HG03025 (cell line): Measurements from ENCODE around the gene LTB.
A peak's percentile ranks its signal among the peaks of the same experiment; 100 is the strongest.

Source experiments
- ATAC-seq: cut with Tn5 transposase; IDR thresholded peaks from one replicate; pipeline ENCODE4 v1.9.1; 2021; ENCODE audit warnings: mild to moderate bottlenecking, moderate library complexity; ENCODE audit not compliant: unreplicated experiment, low FRiP score

Gene LTB

GRCh38 chr6:31582230-31582643, at the start of gene LTB:
TSS of gene LTB (minus strand) at chr6:31582424. CDS start at chr6:31582417, 7 bp downstream.
- no peak for ATAC-seq

- ATAC-seq = no peak
These were observed 49.6 kb upstream of the LTB start for GRCh38 chr6:31631681-31632278.

- no peak for ATAC-seq
These were observed 49.0 kb upstream of the LTB start for GRCh38 chr6:31631209-31631608.

GRCh38 chr6:31630177-31630934, 48.1 kb upstream of the LTB start:
- no peak for ATAC-seq

- ATAC-seq = no peak
These were observed 46.8 kb upstream of the LTB start for GRCh38 chr6:31629014-31629413.

GRCh38 chr6:31627690-31628287, 45.6 kb upstream of the LTB start:
- ATAC-seq = no peak

GRCh38 chr6:31626952-31627351, 44.7 kb upstream of the LTB start:
- no peak for ATAC-seq

GRCh38 chr6:31624070-31624469, 41.8 kb upstream of the LTB start:
- ATAC-seq = no peak

GRCh38 chr6:31622684-31623091, 40.5 kb upstream of the LTB start:
- ATAC-seq = no peak

- ATAC-seq = no peak
These were observed 39.8 kb upstream of the LTB start for GRCh38 chr6:31621991-31622390.

GRCh38 chr6:31621320-31621939, 39.2 kb upstream of the LTB start:
- no peak for ATAC-seq

- peak; percentile 46 for ATAC-seq
These were observed 38.5 kb upstream of the LTB start, which contains the start of gene PRRC2A for GRCh38 chr6:31620586-31621319. TSS of gene PRRC2A (plus strand) at chr6:31620715. CDS start at chr6:31622790, 2,075 bp downstream.

- ATAC-seq = peak; percentile 85
These were observed 37.8 kb upstream of the LTB start for GRCh38 chr6:31619805-31620585.

GRCh38 chr6:31617010-31617409, 34.8 kb upstream of the LTB start:
- no peak for ATAC-seq

GRCh38 chr6:31615748-31616147, 33.5 kb upstream of the LTB start:
- ATAC-seq = no peak

GRCh38 chr6:31614684-31615578, 32.7 kb upstream of the LTB start, which contains the start of gene AIF1:
TSS of gene AIF1 (plus strand) at chr6:31615234. CDS start at chr6:31615330, 96 bp downstream.
- ATAC-seq = no peak

- no peak for ATAC-seq
These were observed 31.9 kb upstream of the LTB start for GRCh38 chr6:31614075-31614619.

- no peak for ATAC-seq
These were observed 28.7 kb upstream of the LTB start for GRCh38 chr6:31610968-31611367.
